Measurements from ENCODE around the gene KIFAP3.

DNA sequence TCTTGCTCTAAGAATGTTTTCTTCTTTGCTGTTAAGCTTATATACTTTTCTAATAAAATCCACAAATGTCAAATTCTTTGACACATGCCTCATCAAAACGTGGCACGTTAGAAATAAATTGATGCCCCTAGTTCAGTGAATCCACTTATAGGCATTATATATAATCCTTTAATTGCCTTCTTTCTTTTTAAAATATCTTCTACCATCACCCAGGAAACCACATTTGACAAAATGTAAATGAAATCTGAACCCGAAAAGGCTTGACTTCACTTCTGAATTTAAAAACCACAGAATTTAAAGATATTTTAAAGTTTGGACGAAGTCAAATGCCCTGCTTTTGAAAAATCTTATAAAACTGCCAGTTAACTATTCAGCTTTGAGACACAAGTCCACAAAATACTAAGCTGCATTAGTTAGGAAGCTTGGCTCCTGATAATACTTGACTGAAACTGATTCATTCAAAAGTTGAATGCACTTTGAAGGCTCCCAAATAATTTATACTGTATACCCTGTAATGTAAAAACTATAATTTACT lies 22.4 kb upstream of the KIFAP3 start:
- TF ChIP-seq L3MBTL2 (conservative IDR thresholded peaks at IDR 0.05) (peak; percentile 33; the same call in 1 of the 2 replicates), CTBP1 (IDR thresholded peaks at IDR 0.05; ENCODE audit: borderline replicate concordance) (no peak), SP1 (IDR thresholded peaks at IDR 0.05) (no peak), NFRKB (IDR thresholded peaks at IDR 0.05) (no peak), LEF1 (IDR thresholded peaks at IDR 0.05; ENCODE audit: borderline replicate concordance) (no peak), BHLHE40 (IDR thresholded peaks at IDR 0.05; ENCODE audit: borderline replicate concordance) (no peak), FOXM1 (IDR thresholded peaks at IDR 0.05; ENCODE audit: borderline replicate concordance) (no peak), ZNF384 (IDR thresholded peaks at IDR 0.05) (no peak)
- TF ChIP-seq, protein P1, sequence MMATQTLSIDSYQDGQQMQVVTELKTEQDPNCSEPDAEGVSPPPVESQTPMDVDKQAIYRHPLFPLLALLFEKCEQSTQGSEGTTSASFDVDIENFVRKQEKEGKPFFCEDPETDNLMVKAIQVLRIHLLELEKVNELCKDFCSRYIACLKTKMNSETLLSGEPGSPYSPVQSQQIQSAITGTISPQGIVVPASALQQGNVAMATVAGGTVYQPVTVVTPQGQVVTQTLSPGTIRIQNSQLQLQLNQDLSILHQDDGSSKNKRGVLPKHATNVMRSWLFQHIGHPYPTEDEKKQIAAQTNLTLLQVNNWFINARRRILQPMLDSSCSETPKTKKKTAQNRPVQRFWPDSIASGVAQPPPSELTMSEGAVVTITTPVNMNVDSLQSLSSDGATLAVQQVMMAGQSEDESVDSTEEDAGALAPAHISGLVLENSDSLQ (IDR thresholded peaks at IDR 0.05), result no peak
